GM19452 (cell line): ENCODE results near the gene ENTREP1.
"Not testable (repeated sequence)": the region's sequence is repeated elsewhere in the genome, so short reads cannot be mapped to it uniquely, and the experiment has no call there.

Experiments used
- ATAC-seq: cut with Tn5 transposase; IDR thresholded peaks from one replicate; pipeline ENCODE4 v1.9.1; 2021; ENCODE audit not compliant: unreplicated experiment

Gene ENTREP1

GRCh38 chr9:69409936-69410335 lies 84.9 kb downstream of the ENTREP1 start:
- not testable (repeated sequence) for ATAC-seq

GRCh38 chr9:69411246-69411645 lies 86.2 kb downstream of the ENTREP1 start:
- ATAC-seq: no peak

GRCh38 chr9:69411931-69412740 lies 87.1 kb downstream of the ENTREP1 start:
- ATAC-seq: no peak

- ATAC-seq: no peak
These were observed 87.7 kb downstream of the ENTREP1 start for GRCh38 chr9:69412741-69413150.

- no peak for ATAC-seq
These were observed 95.7 kb downstream of the ENTREP1 start for GRCh38 chr9:69420611-69421270.

GRCh38 chr9:69421908-69422801 lies 97.1 kb downstream of the ENTREP1 start:
- no peak for ATAC-seq

- ATAC-seq: no peak
These were observed 100.3 kb downstream of the ENTREP1 start for GRCh38 chr9:69425136-69425801.

- ATAC-seq: no peak
These were observed 102.3 kb downstream of the ENTREP1 start for GRCh38 chr9:69427286-69427685.

GRCh38 chr9:69428017-69428785 lies 103.2 kb downstream of the ENTREP1 start:
- no peak for ATAC-seq

- ATAC-seq: no peak
These were observed 104.3 kb downstream of the ENTREP1 start for GRCh38 chr9:69429281-69429680.

- ATAC-seq: no peak
These were observed 105.2 kb downstream of the ENTREP1 start for GRCh38 chr9:69430206-69430605.

GRCh38 chr9:69431203-69431602 lies 106.2 kb downstream of the ENTREP1 start:
- no peak for ATAC-seq

GRCh38 chr9:69431777-69432176 lies 106.8 kb downstream of the ENTREP1 start:
- no peak for ATAC-seq

- ATAC-seq: no peak
These were observed 107.6 kb downstream of the ENTREP1 start for GRCh38 chr9:69432623-69433022.

GRCh38 chr9:69433392-69433791 lies 108.4 kb downstream of the ENTREP1 start:
- ATAC-seq: no peak

- ATAC-seq: no peak
These were observed 109.0 kb downstream of the ENTREP1 start for GRCh38 chr9:69433968-69434367.

GRCh38 chr9:69439654-69440053 lies 114.6 kb downstream of the ENTREP1 start:
- ATAC-seq: not testable (repeated sequence)

GRCh38 chr9:69440254-69440955 lies 115.4 kb downstream of the ENTREP1 start:
- ATAC-seq: not testable (repeated sequence)
